Measurements from ENCODE around the gene PKN3. TPM values are rescaled to one million over a fixed set of nuclear protein-coding genes. Genes with fewer than 3 reads are reported as not detected.

PKN3 gene
- total RNA-seq, 1 experiment from 2014 or later = 2.1 TPM

GRCh38 chr9:128729766-128730517, 27.6 kb downstream of the PKN3 start:
- H3K4me1 ChIP-seq = no peaks in the 10 kb centered on the region
- H3K4me3 Mint-ChIP-seq (ENCODE audit: unreplicated experiment) = no peak overlapping the region
- ChIA-PET CTCF (no interaction called here), POLR2A (no interaction called here)
- BruUV-seq (replicated peaks) = no TSS peak
- intact Hi-C loops (cut with micrococcal nuclease; ENCODE audit: unreplicated experiment) = no loop called here
- no peak for TF ChIP-seq CTCF (IDR thresholded peaks at IDR 0.05; ENCODE audit: insufficient read depth in 1 of 2, low read depth in 1 of 2, low read length in 1 of 2, severe bottlenecking in 1 of 2, unreplicated experiment in 1 of 2)
- H3K36me3 Mint-ChIP-seq (ENCODE audit: insufficient read depth, unreplicated experiment) = peaks cover 8% of the 10 kb centered on the region
- H3K4me1 Mint-ChIP-seq (ENCODE audit: low read depth, unreplicated experiment) = peaks cover 4% of the 10 kb centered on the region
- no peaks in the 10 kb centered on the region for H3K27me3 Mint-ChIP-seq (ENCODE audit: insufficient read depth, unreplicated experiment)
- H3K4me3 ChIP-seq (ENCODE audit: low read depth, low read length) = no peak overlapping the region
- no peak overlapping the region for H3K27ac Mint-ChIP-seq (ENCODE audit: unreplicated experiment)
- no peaks in the 10 kb centered on the region for H3K9me3 Mint-ChIP-seq (ENCODE audit: unreplicated experiment)
- H3K9me3 ChIP-seq = no peaks in the 10 kb centered on the region
- no peaks in the 10 kb centered on the region for H3K36me3 ChIP-seq (ENCODE audit: control insufficient read depth, insufficient read depth, low read length)
- no peak for DNase-seq
- H3K27me3 ChIP-seq (replicated peaks; ENCODE audit: control insufficient read depth, insufficient read depth, low read length) = no peaks in the 10 kb centered on the region

DNA sequence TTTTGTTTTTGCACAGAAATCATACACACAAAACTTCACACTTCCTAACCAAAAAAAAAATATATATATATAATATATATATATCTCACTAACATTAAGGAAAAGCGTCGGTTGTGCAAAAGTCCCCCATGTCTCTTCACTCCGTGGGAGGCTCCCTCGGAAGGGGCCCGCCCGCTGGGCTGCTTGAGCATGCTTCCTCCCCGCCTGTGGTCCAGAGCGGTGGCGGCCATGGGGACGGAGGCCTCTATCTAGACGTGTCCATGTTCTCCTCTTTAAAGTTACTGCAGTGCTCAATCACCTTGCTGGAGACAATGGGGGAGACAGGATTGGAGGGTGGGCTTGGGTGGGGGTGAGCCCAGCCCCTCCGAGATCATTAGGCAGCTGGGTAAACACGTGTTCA, 28.8 kb downstream of the PKN3 start:
- ChIA-PET POLR2A (no interaction called here), CTCF (no interaction called here)
- Mint-ChIP-seq H3K27me3 (ENCODE audit: insufficient read depth, unreplicated experiment) (no peaks in the 10 kb centered on the region), H3K4me1 (ENCODE audit: low read depth, unreplicated experiment) (no peaks in the 10 kb centered on the region), H3K27ac (ENCODE audit: unreplicated experiment) (no peak overlapping the region), H3K9me3 (ENCODE audit: unreplicated experiment) (no peaks in the 10 kb centered on the region), H3K36me3 (ENCODE audit: insufficient read depth, unreplicated experiment) (peaks cover 12% of the 10 kb centered on the region), H3K4me3 (ENCODE audit: unreplicated experiment) (no peak overlapping the region)
- no peaks in the 10 kb centered on the region for H3K9me3 ChIP-seq
- H3K27me3 ChIP-seq (replicated peaks; ENCODE audit: control insufficient read depth, insufficient read depth, low read length) = no peaks in the 10 kb centered on the region
- no peak for TF ChIP-seq CTCF (IDR thresholded peaks at IDR 0.05; ENCODE audit: insufficient read depth in 1 of 2, low read depth in 1 of 2, low read length in 1 of 2, severe bottlenecking in 1 of 2, unreplicated experiment in 1 of 2)
- no peaks in the 10 kb centered on the region; the same call in 1 of the 2 replicates for H3K36me3 ChIP-seq (ENCODE audit: control insufficient read depth, insufficient read depth, low read length)
- no peak overlapping the region for H3K4me3 ChIP-seq (ENCODE audit: low read depth, low read length)
- no TSS peak for BruUV-seq (replicated peaks)
- DNase-seq = no peak
- no peaks in the 10 kb centered on the region for H3K4me1 ChIP-seq
- intact Hi-C loops (cut with micrococcal nuclease; ENCODE audit: unreplicated experiment) = no loop called here

GRCh38 chr9:128731691-128732090, 29.4 kb downstream of the PKN3 start:
- H3K4me1 Mint-ChIP-seq (ENCODE audit: low read depth, unreplicated experiment) = no peaks in the 10 kb centered on the region
- H3K27ac Mint-ChIP-seq (ENCODE audit: unreplicated experiment) = no peak overlapping the region
- intact Hi-C loops (cut with micrococcal nuclease; ENCODE audit: unreplicated experiment) = loop anchor here (2.0 kb wide), 1 partner anchor 87 kb away; the partner anchor contains the start of gene ENDOG
- no peak for DNase-seq
- Histone ChIP-seq H3K4me1 (no peaks in the 10 kb centered on the region), H3K9me3 (no peaks in the 10 kb centered on the region), H3K36me3 (ENCODE audit: control insufficient read depth, insufficient read depth, low read length) (no peaks in the 10 kb centered on the region; the same call in 1 of the 2 replicates), H3K4me3 (ENCODE audit: low read depth, low read length) (no peak overlapping the region), H3K27me3 (replicated peaks; ENCODE audit: control insufficient read depth, insufficient read depth, low read length) (no peaks in the 10 kb centered on the region)
- TF ChIP-seq CTCF (IDR thresholded peaks at IDR 0.05; ENCODE audit: insufficient read depth in 1 of 2, low read depth in 1 of 2, low read length in 1 of 2, severe bottlenecking in 1 of 2, unreplicated experiment in 1 of 2) = no peak
- no peaks in the 10 kb centered on the region for H3K27me3 Mint-ChIP-seq (ENCODE audit: insufficient read depth, unreplicated experiment)
- ChIA-PET POLR2A (no interaction called here), CTCF (no interaction called here)
- no peaks in the 10 kb centered on the region for H3K9me3 Mint-ChIP-seq (ENCODE audit: unreplicated experiment)
- H3K4me3 Mint-ChIP-seq (ENCODE audit: unreplicated experiment) = no peak overlapping the region
- BruUV-seq (replicated peaks) = no TSS peak
- peaks cover 12% of the 10 kb centered on the region for H3K36me3 Mint-ChIP-seq (ENCODE audit: insufficient read depth, unreplicated experiment)

Measured in Caco-2 (cell line).